SW 1271 (cell line): Measurements from ENCODE around the gene CFAP46.

Source experiments
- DNase-seq, 2 experiments: peaks; one replicate each; lab custom pipeline; 2025; lab: John Stamatoyannopoulos, UW

Gene CFAP46

GRCh38 chr10:132880128-132880981, 62.0 kb downstream of the CFAP46 start:
- DNase-seq: no peak

GRCh38 chr10:132879408-132880127, 62.8 kb downstream of the CFAP46 start:
- DNase-seq: no peak

GRCh38 chr10:132878730-132879407, 63.5 kb downstream of the CFAP46 start:
- no peak for DNase-seq

- DNase-seq: no peak
Measured at GRCh38 chr10:132878091-132878729, 64.2 kb downstream of the CFAP46 start.

GRCh38 chr10:132877473-132877872, 64.9 kb downstream of the CFAP46 start:
- no peak for DNase-seq

GRCh38 chr10:132876993-132877431, 65.4 kb downstream of the CFAP46 start:
- DNase-seq: no peak

GRCh38 chr10:132876131-132876860, 66.1 kb downstream of the CFAP46 start:
- no peak for DNase-seq

- no peak for DNase-seq
Measured at GRCh38 chr10:132875435-132875834, 66.9 kb downstream of the CFAP46 start.

GRCh38 chr10:132873395-132873794, 69.0 kb downstream of the CFAP46 start:
- DNase-seq: no peak

GRCh38 chr10:132872658-132873057, 69.7 kb downstream of the CFAP46 start:
- no peak for DNase-seq

GRCh38 chr10:132870426-132870825, 71.9 kb downstream of the CFAP46 start:
- no peak for DNase-seq

- no peak for DNase-seq
Measured at GRCh38 chr10:132869621-132870020, 72.7 kb downstream of the CFAP46 start.

GRCh38 chr10:132868995-132869394, 73.4 kb downstream of the CFAP46 start:
- no peak for DNase-seq

GRCh38 chr10:132867801-132868644, 74.3 kb downstream of the CFAP46 start:
- DNase-seq: no peak

GRCh38 chr10:132866601-132867381, 75.6 kb downstream of the CFAP46 start:
- no peak for DNase-seq

GRCh38 chr10:132865851-132866600, 76.3 kb downstream of the CFAP46 start:
- DNase-seq: no peak

- no peak for DNase-seq
Measured at GRCh38 chr10:132865171-132865631, 77.2 kb downstream of the CFAP46 start.

GRCh38 chr10:132862485-132863420, 79.6 kb downstream of the CFAP46 start:
- no peak for DNase-seq
